ENCODE results near the gene GATA5.
"Not testable (repeated sequence)": the region's sequence is repeated elsewhere in the genome, so short reads cannot be mapped to it uniquely, and the experiment has no call there.

The GATA5 gene

GRCh38 chr20:62430866-62431447 is 44.8 kb downstream of the GATA5 start:
- no peak for DNase-seq (ENCODE audit: low read depth in 2 of 2)

GRCh38 chr20:62430311-62430853 is 45.4 kb downstream of the GATA5 start:
- DNase-seq (ENCODE audit: low read depth in 2 of 2) = no peak

- DNase-seq (ENCODE audit: low read depth in 2 of 2) = no peak
These were observed 46.1 kb downstream of the GATA5 start for GRCh38 chr20:62429455-62430310.

- DNase-seq (ENCODE audit: low read depth in 2 of 2) = no peak
These were observed 47.1 kb downstream of the GATA5 start for GRCh38 chr20:62428396-62429295.

GRCh38 chr20:62428002-62428372 is 47.8 kb downstream of the GATA5 start:
- DNase-seq (ENCODE audit: low read depth in 2 of 2) = no peak

- DNase-seq (ENCODE audit: low read depth in 2 of 2) = no peak
These were observed 48.4 kb downstream of the GATA5 start, which contains the start of gene RBBP8NL for GRCh38 chr20:62427172-62428001. TSS of gene RBBP8NL (minus strand) at chr20:62427539. CDS start at chr20:62419647, 7,892 bp downstream.

- no peak for DNase-seq (ENCODE audit: low read depth in 2 of 2)
These were observed 49.1 kb downstream of the GATA5 start for GRCh38 chr20:62426699-62427131.

GRCh38 chr20:62426059-62426348 is 49.8 kb downstream of the GATA5 start:
- DNase-seq (ENCODE audit: low read depth in 2 of 2) = not testable (repeated sequence)

- DNase-seq (ENCODE audit: low read depth in 2 of 2) = no peak
These were observed 50.3 kb downstream of the GATA5 start for GRCh38 chr20:62425281-62426058.

- DNase-seq (ENCODE audit: low read depth in 2 of 2) = no peak
These were observed 51.3 kb downstream of the GATA5 start for GRCh38 chr20:62424249-62425107.

GRCh38 chr20:62423326-62423706 is 52.5 kb downstream of the GATA5 start:
- no peak for DNase-seq (ENCODE audit: low read depth in 2 of 2)

- DNase-seq (ENCODE audit: low read depth in 2 of 2) = no peak
These were observed 53.0 kb downstream of the GATA5 start for GRCh38 chr20:62422636-62423325.

- DNase-seq (ENCODE audit: low read depth in 2 of 2) = no peak
These were observed 54.1 kb downstream of the GATA5 start for GRCh38 chr20:62421716-62421990.

GRCh38 chr20:62420846-62421715 is 54.7 kb downstream of the GATA5 start:
- DNase-seq (ENCODE audit: low read depth in 2 of 2) = no peak

- DNase-seq (ENCODE audit: low read depth in 2 of 2) = no peak
These were observed 56.0 kb downstream of the GATA5 start for GRCh38 chr20:62419759-62420158.

GRCh38 chr20:62418709-62419487 is 56.9 kb downstream of the GATA5 start:
- no peak for DNase-seq (ENCODE audit: low read depth in 2 of 2)

- no peak for DNase-seq (ENCODE audit: low read depth in 2 of 2)
These were observed 57.6 kb downstream of the GATA5 start for GRCh38 chr20:62417981-62418708.

Measured in stimulated activated CD8-positive, alpha-beta memory T cell treated with anti-CD3 and anti-CD28 coated beads, Interleukin-7, amount 100 ng/mL, for 4 hours (primary cell).